Fibroblast of mammary gland (primary cell): Measurements from ENCODE around the gene KIF5B.
"Not testable (repeated sequence)": the region's sequence is repeated elsewhere in the genome, so short reads cannot be mapped to it uniquely, and the experiment has no call there.

Source experiments
- DNase-seq: peaks from one replicate; pipeline ENCODE4 v3.0.0-alpha.2; 2010; ENCODE audit warnings: low read depth
- H3K4me3 ChIP-seq: 2 replicates; pipeline ENCODE4 v1.5.1; 2011; ENCODE audit warnings: low read depth, mild to moderate bottlenecking, low read length, moderate library complexity; ENCODE audit not compliant: control insufficient read depth
- CTCF ChIP-seq: conservative IDR thresholded peaks from 2 replicates; pipeline ENCODE4 v1.5.1; 2011; ENCODE audit warnings: low read depth, low read length, inconsistent platforms; ENCODE audit not compliant: control insufficient read depth, insufficient read depth

KIF5B gene

DNA sequence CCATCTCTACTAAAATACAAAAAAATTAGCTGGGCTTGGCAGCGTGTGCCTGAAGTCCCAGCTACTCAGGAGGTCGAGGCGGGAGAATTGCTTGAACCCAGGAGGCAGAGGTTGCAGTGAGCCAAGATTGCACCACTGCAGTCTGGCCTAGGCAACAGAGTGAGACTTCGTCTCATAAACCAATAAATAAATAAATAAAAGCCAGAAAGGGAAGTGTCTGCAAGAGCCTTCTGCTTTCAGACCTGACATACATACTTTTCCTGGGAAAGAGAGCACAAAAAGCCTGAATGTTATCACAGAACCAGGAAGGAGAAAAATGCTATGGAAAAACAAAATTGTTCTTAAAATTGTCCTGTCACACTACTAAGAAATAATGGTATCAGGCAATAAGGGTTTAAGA lies 4.1 kb upstream of the KIF5B start:
- TF ChIP-seq CTCF, result no peak
- no peak overlapping the region for H3K4me3 ChIP-seq
- DNase-seq, result no peak

GRCh38 chr10:32059472-32059871 lies 3.2 kb upstream of the KIF5B start:
- TF ChIP-seq CTCF, result no peak
- DNase-seq, result no peak
- no peak overlapping the region for H3K4me3 ChIP-seq

DNA sequence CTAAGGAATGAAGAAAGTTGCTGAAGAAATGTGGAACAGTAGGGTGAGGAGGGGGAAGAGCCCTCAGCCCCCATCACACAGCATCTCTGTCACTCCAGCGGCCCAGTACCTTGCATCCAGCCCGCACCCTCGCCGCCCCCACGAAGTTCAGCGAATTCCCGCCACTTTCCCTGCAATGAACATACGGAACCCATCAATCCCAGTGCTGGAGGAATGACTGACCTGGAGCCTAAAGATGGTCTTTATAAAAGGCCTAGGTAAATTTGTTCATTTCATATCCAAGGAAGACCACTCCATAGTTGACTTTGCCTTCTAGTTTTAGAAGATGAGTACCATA lies 779 bp upstream of the KIF5B start:
- H3K4me3 ChIP-seq, result peak overlapping the region; percentile 91
- TF ChIP-seq CTCF, result no peak
- DNase-seq, result no peak

- TF ChIP-seq CTCF, result no peak
- peak overlapping the region; percentile 91 for H3K4me3 ChIP-seq
- peak; percentile 49 for DNase-seq
These were observed 618 bp downstream of the KIF5B start for GRCh38 chr10:32055478-32056135.

- peak overlapping the region; percentile 91 for H3K4me3 ChIP-seq
- no peak for TF ChIP-seq CTCF
- peak; percentile 66 for DNase-seq
These were observed 2.1 kb downstream of the KIF5B start for GRCh38 chr10:32054094-32054493.

DNA sequence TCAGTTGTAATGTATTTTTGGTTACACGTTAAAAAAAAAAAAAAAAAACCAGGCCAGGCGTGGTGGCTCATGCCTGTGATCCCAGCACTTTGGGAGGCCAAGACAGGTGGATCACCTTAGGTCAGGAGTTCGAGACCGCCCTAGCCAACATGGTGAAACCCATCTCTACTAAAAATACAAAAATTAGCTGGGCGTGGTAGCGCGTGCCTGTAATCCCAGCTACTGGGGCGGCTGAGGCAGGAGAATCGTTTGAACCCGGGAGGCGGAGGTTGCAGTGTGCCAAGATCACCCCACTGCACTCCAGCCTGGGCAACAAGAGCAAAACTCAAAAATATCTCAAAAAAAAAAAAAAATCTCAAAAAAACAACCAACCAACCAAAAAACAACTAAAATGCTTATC lies 2.8 kb downstream of the KIF5B start:
- peak overlapping the region; percentile 91 for H3K4me3 ChIP-seq

DNA sequence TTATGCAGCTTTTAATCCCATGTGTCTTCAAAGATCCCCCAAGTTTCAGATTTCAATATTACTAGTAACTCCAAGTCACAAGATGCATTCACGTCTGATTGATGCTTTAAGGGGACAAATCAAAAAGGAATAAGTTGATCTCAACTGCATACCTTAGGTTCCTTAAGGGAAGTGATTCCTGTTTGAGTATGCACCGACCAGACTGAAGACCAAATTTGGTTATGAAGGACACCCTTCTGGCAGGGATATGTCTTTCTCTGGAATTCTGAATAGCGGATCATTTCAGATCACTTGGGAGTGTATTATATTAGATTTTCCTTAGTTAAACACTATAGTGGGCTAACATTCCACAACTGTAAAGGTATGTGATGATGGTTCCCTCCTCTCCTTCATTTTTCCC lies 4.3 kb downstream of the KIF5B start:
- DNase-seq, result no peak
- no peak overlapping the region for H3K4me3 ChIP-seq
- TF ChIP-seq CTCF, result no peak

More for the DNA sequence above, 2.8 kb downstream of the KIF5B start:
- DNase-seq, result not testable (repeated sequence)

GRCh38 chr10:32050177-32050576 lies 6.0 kb downstream of the KIF5B start:
- no peak for DNase-seq
- no peak for TF ChIP-seq CTCF

More at GRCh38 chr10:32050177-32050576, 6.0 kb downstream of the KIF5B start:
- H3K4me3 ChIP-seq, result no peak overlapping the region
